ENCODE measurements around the gene RBP5. TPM values are rescaled to one million over a fixed set of nuclear protein-coding genes. Genes with fewer than 3 reads are reported as not detected.

RBP5 gene
- total and polyA plus RNA-seq, 2 donors (not counting 1 experiment from before 2014, with no cell fraction given), result 1.1 TPM; not detected in 1

DNA sequence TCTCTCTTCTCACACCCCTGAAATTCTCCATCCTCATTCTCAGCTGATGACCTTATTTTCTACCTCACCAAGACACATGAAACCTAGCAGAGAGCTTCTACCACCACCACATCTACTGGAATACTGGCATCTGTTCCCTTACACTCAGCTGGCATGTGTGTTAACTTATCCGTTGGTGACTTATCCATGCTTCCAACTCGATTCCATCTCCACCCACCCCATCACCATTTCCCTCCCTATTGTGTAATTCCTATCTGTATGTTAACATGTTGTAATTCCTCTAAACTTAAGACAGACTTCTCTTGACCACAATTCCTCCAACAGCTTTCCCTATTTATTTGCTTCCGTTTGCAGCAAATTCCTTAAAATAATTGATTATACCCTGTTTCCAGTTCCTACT is 52.8 kb downstream of the RBP5 start:
- CTCF ChIA-PET, result interaction anchor here (1.1 to 1.5 kb wide), 2 partner anchors 11 to 37 kb away, joined by 3 read pairs; no protein-coding TSS in a partner anchor
- Mint-ChIP-seq H3K27ac (no peak overlapping the region), H3K9me3 (ENCODE audit: insufficient read depth) (no peaks in the 10 kb centered on the region), H3K4me1 (no peaks in the 10 kb centered on the region), H3K27me3 (peaks cover 30% of the 10 kb centered on the region), H3K4me3 (no peak overlapping the region)
- POLR2A ChIA-PET, result no interaction called here
- Histone ChIP-seq H3K9ac (ENCODE audit: low read length) (no peak overlapping the region), H2AFZ (ENCODE audit: insufficient read depth, low read depth, low read length, poor library complexity, severe bottlenecking) (no peak overlapping the region), H3K9me3 (ENCODE audit: control extremely low read depth in 1 of 3, control insufficient read depth in 2 of 3, insufficient read depth in 1 of 3, low read length in 2 of 3) (no peaks in the 10 kb centered on the region), H3K27ac (ENCODE audit: low read length in 2 of 2) (no peak overlapping the region), H3K36me3 (replicated peaks in 1 of 2; ENCODE audit: control extremely low read depth in 1 of 2, control insufficient read depth in 1 of 2, extremely low read depth in 1 of 2, insufficient read depth in 2 of 2, low read length in 1 of 2) (no peaks in the 10 kb centered on the region), H3K4me2 (replicated peaks; ENCODE audit: low read depth, low read length, poor library complexity, severe bottlenecking) (no peak overlapping the region), H3K27me3 (replicated peaks in 1 of 4; ENCODE audit: control extremely low read depth in 1 of 4, control insufficient read depth in 3 of 4, insufficient read depth in 4 of 4, low read length in 3 of 4) (no peaks in the 10 kb centered on the region), H4K20me1 (ENCODE audit: control insufficient read depth, insufficient read depth, low read length, poor library complexity, severe bottlenecking) (no peaks in the 10 kb centered on the region), H3K79me2 (ENCODE audit: control insufficient read depth, insufficient read depth, low read length) (no peaks in the 10 kb centered on the region), H3K4me3 (ENCODE audit: control extremely low read depth in 1 of 5, extremely low read depth in 1 of 5, insufficient read depth in 1 of 5, low read depth in 2 of 5, low read length in 4 of 5) (no peak overlapping the region), H3K4me1 (ENCODE audit: control insufficient read depth in 2 of 2, insufficient read depth in 2 of 2, low read length in 2 of 2) (no peaks in the 10 kb centered on the region)
- 100% methylated on average over 1 of the region's 3 CpGs for WGBS (ENCODE audit: insufficient coverage)
- DNase-seq (no peak), ATAC-seq (ENCODE audit: low read depth) (no peak)
- intact Hi-C loops (cut with micrococcal nuclease), result no loop called here
- TF ChIP-seq, protein P1, sequence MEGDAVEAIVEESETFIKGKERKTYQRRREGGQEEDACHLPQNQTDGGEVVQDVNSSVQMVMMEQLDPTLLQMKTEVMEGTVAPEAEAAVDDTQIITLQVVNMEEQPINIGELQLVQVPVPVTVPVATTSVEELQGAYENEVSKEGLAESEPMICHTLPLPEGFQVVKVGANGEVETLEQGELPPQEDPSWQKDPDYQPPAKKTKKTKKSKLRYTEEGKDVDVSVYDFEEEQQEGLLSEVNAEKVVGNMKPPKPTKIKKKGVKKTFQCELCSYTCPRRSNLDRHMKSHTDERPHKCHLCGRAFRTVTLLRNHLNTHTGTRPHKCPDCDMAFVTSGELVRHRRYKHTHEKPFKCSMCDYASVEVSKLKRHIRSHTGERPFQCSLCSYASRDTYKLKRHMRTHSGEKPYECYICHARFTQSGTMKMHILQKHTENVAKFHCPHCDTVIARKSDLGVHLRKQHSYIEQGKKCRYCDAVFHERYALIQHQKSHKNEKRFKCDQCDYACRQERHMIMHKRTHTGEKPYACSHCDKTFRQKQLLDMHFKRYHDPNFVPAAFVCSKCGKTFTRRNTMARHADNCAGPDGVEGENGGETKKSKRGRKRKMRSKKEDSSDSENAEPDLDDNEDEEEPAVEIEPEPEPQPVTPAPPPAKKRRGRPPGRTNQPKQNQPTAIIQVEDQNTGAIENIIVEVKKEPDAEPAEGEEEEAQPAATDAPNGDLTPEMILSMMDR (IDR thresholded peaks at IDR 0.05), result no peak
- TF ChIP-seq EZH2 (IDR thresholded peaks at IDR 0.05; ENCODE audit: borderline replicate concordance, insufficient read depth, low read depth, low read length, poor library complexity, severe bottlenecking), result no peak

DNA sequence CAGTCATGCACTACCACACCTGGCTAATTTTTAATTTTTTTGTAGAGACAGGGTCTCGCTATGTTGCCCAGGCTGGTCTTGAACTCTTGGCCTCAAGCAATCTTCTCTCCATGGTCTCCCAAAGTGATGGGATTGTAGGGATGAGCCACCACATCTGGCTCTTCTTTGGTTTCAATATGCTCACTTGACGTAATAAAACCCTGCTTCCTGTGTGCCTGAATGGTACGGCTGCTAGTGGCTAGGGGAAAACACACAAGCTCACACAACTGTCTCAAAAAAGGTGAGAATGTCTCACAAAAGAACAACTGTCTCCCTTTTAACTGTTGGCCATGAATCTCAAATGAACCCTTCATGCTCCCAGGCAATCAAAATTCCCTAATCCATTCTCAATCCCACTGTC is 53.2 kb downstream of the RBP5 start:
- CTCF ChIA-PET, result no interaction called here
- no peak overlapping the region for H3K27ac ChIP-seq (ENCODE audit: low read length in 2 of 2)
- no peaks in the 10 kb centered on the region for H3K27me3 ChIP-seq (replicated peaks in 1 of 4; ENCODE audit: control extremely low read depth in 1 of 4, control insufficient read depth in 3 of 4, insufficient read depth in 4 of 4, low read length in 3 of 4)
- WGBS (ENCODE audit: insufficient coverage), result 45% methylated on average over 3 of the region's 3 CpGs
- ATAC-seq (ENCODE audit: low read depth) (no peak), DNase-seq (no peak)
- no peaks in the 10 kb centered on the region for H3K79me2 ChIP-seq (ENCODE audit: control insufficient read depth, insufficient read depth, low read length)
- H3K4me2 ChIP-seq (replicated peaks; ENCODE audit: low read depth, low read length, poor library complexity, severe bottlenecking), result no peak overlapping the region
- no peak overlapping the region for H2AFZ ChIP-seq (ENCODE audit: insufficient read depth, low read depth, low read length, poor library complexity, severe bottlenecking)
- Mint-ChIP-seq H3K27me3 (peaks cover 30% of the 10 kb centered on the region), H3K4me1 (no peaks in the 10 kb centered on the region), H3K4me3 (no peak overlapping the region), H3K27ac (no peak overlapping the region), H3K9me3 (ENCODE audit: insufficient read depth) (no peaks in the 10 kb centered on the region)
- intact Hi-C loops (cut with micrococcal nuclease), result no loop called here
- no peaks in the 10 kb centered on the region for H3K9me3 ChIP-seq (ENCODE audit: control extremely low read depth in 1 of 3, control insufficient read depth in 2 of 3, insufficient read depth in 1 of 3, low read length in 2 of 3)
- H3K36me3 ChIP-seq (replicated peaks in 1 of 2; ENCODE audit: control extremely low read depth in 1 of 2, control insufficient read depth in 1 of 2, extremely low read depth in 1 of 2, insufficient read depth in 2 of 2, low read length in 1 of 2), result no peaks in the 10 kb centered on the region
- no peak overlapping the region for H3K4me3 ChIP-seq (ENCODE audit: control extremely low read depth in 1 of 5, extremely low read depth in 1 of 5, insufficient read depth in 1 of 5, low read depth in 2 of 5, low read length in 4 of 5)
- POLR2A ChIA-PET, result no interaction called here
- TF ChIP-seq, protein P1 (IDR thresholded peaks at IDR 0.05), result no peak
- no peak for TF ChIP-seq EZH2 (IDR thresholded peaks at IDR 0.05; ENCODE audit: borderline replicate concordance, insufficient read depth, low read depth, low read length, poor library complexity, severe bottlenecking)
- no peaks in the 10 kb centered on the region for H4K20me1 ChIP-seq (ENCODE audit: control insufficient read depth, insufficient read depth, low read length, poor library complexity, severe bottlenecking)
- H3K4me1 ChIP-seq (ENCODE audit: control insufficient read depth in 2 of 2, insufficient read depth in 2 of 2, low read length in 2 of 2), result no peaks in the 10 kb centered on the region
- no peak overlapping the region for H3K9ac ChIP-seq (ENCODE audit: low read length)
